ENCODE data around the gene NBPF6.
"Not testable (repeated sequence)": the region's sequence is repeated elsewhere in the genome, so short reads cannot be mapped to it uniquely, and the experiment has no call there.

The NBPF6 gene, protein sequence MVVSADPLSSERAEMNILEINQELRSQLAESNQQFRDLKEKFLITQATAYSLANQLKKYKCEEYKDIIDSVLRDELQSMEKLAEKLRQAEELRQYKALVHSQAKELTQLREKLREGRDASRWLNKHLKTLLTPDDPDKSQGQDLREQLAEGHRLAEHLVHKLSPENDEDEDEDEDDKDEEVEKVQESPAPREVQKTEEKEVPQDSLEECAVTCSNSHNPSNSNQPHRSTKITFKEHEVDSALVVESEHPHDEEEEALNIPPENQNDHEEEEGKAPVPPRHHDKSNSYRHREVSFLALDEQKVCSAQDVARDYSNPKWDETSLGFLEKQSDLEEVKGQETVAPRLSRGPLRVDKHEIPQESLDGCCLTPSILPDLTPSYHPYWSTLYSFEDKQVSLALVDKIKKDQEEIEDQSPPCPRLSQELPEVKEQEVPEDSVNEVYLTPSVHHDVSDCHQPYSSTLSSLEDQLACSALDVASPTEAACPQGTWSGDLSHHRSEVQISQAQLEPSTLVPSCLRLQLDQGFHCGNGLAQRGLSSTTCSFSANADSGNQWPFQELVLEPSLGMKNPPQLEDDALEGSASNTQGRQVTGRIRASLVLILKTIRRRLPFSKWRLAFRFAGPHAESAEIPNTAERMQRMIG

GRCh38 chr1:108450043-108450442 is at the start of gene NBPF6:
Gene NBPF6 (plus strand): TSS chr1:108450343. CDS start chr1:108450602, 259 bp downstream.
- DNase-seq (ENCODE audit: low read depth): not testable (repeated sequence)

DNA sequence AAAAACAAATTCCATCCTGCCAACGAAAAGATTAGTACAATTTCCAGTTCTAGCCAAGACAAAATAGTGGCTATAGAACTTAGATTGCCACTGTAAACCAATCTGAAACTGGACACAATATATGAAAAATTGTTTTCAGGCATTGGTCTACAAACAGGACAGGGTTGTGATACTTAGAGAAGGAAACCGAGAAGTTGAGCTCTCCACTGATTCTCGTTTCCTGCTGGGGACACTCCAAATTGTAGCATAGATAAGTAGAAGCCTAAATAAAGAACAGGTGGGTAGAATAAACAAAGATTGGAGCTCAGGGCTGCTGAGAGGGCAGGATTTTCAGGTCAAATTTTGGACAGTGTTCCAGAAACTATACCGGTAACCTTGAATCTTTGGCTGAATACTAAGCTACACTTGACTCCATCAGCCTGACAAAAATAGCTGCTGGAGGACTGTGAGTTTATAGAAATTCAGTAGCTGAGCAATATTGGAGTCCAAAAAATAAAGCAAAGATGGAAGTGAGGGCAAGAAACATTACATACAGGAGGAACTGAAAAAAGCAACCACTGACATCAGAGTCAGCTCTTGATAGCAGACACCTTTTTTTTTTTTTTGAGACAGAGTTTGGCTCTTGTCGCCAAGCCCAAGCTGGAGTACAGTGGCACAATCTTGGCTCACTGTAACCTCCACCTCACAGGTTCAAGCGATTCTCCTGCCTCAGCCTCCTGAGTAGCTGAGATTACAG is 38.9 kb upstream of the NBPF6 start:
- DNase-seq (ENCODE audit: low read depth): not testable (repeated sequence)

DNA sequence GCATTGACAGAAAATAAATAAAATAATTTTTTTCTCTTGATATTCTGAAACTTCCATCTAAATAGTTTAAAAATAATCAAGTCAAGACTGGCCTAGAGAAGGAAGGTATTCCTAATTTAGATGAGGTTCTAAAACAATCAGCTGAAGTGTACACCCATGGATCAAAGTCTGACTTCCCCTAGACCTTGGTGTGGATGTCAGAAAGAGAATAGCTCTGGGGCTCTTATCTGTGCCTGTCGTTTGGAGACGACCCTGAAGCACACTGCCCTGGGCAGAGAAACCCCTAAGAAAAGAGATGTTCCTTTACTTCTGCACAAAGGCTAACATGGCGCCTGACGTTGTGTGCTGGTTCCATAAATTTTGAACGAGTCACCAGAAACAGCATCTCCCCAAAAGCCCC is 30.0 kb upstream of the NBPF6 start:
- not testable (repeated sequence) for DNase-seq (ENCODE audit: low read depth)

DNA sequence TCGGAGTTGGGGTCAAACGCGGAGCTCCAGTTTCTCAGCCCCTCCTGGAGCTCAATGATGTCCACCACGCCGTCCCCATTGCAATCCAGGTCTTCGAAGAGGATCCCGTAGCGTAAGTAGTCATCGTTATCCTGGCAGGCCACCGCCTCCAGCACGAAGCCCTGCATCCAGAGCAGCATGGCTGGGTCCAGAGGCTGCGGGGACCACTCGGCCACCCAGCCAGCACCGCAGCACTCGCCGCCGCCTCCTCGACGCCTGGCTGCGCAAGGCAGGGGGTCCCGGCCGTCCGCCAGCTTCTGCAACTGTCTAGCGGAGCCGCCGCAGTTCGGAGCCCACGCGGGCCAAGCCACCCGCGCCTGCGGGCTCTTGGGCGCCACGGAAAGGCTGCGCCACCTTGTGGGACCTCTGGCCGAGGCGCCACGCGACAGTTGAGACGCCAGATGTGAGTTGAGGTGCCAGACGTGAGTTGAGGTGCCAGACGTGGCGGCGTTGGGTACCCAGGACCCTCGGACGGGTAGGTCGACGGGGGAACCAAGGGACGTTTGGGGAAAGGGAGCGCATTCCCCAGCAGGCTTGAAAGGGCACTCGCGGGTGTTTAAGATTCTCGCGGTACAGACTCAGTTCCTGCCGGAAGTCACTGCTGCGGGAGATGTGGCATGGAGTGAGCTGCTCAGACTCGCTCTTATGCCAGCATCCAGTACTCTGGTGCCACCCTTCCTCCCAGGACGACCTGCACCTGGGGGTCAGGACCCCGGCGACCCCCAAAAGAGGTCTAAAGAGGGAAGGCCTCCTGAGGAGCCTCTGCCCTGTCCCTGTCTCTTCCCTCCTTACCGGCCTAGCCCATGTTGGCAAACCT is 28.9 kb upstream of the NBPF6 start:
- DNase-seq (ENCODE audit: low read depth): not testable (repeated sequence)

- not testable (repeated sequence) for DNase-seq (ENCODE audit: low read depth)
These were observed 23.3 kb upstream of the NBPF6 start for GRCh38 chr1:108426877-108427276.

GRCh38 chr1:108432002-108432401 is 18.1 kb upstream of the NBPF6 start:
- not testable (repeated sequence) for DNase-seq (ENCODE audit: low read depth)

- DNase-seq (ENCODE audit: low read depth): not testable (repeated sequence)
These were observed 16.7 kb upstream of the NBPF6 start for GRCh38 chr1:108433404-108433803.

- DNase-seq (ENCODE audit: low read depth): not testable (repeated sequence)
These were observed 11.6 kb upstream of the NBPF6 start for GRCh38 chr1:108438536-108438935.

- not testable (repeated sequence) for DNase-seq (ENCODE audit: low read depth)
These were observed 4.4 kb downstream of the NBPF6 start for GRCh38 chr1:108454521-108454920.

DNA sequence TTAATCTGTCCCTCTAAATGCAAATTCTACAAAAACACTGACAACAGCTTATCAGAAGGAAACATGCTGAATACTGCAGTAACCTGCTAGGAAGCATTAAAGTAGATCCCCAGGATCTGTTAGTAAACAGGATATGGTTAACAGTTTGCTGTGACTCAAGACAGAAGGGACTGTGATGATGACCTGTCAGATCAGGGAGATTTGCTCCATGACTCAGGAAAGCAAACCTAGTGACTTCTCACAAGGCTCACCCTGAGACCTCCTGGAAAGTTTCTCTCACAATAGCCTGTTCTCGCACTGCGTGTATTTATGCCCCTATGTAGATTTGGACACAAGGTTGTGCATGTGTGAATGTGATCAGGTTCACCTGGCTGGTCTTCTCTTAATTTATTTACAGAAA is 8.5 kb downstream of the NBPF6 start:
- not testable (repeated sequence) for DNase-seq (ENCODE audit: low read depth)

DNA sequence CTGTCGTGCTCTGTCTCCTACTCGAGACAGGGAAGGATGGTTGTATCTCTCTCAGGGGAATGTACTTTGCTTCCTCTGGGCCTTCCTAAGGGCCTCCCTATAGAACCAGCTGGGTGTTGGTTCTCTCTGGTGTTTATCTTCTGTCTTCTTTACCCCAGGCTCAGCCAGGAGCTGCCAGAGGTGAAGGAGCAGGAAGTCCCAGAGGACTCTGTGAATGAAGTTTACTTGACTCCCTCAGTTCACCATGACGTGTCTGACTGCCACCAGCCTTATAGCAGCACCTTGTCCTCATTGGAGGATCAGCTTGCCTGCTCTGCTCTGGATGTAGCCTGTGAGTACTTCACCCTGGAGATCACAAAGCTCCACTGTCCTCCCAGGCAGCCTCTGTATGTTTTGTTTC is 11.6 kb downstream of the NBPF6 start:
- DNase-seq (ENCODE audit: low read depth): not testable (repeated sequence)

GRCh38 chr1:108463962-108464361 is 13.8 kb downstream of the NBPF6 start:
- not testable (repeated sequence) for DNase-seq (ENCODE audit: low read depth)

DNA sequence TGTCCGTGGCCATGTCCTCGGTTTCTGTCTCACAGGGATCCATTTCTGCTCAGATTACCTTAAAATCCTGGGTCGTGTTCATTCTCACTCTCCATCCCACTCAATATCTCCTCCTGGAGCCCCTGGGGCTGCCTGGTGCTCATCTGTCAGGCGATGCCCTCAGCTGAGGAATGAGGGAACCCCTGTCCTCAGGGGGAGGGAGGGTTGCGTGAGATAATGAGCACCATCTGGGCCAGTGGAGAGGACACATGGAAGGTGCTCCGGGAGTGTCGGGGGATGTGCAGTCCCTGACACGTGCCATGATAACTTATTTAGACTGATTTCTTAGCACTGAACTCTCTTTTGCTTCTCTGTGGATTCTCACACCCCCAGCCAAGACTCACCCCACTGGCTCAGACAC is 16.0 kb downstream of the NBPF6 start:
- DNase-seq (ENCODE audit: low read depth): not testable (repeated sequence)

- DNase-seq (ENCODE audit: low read depth): not testable (repeated sequence)
These were observed 17.0 kb downstream of the NBPF6 start for GRCh38 chr1:108467155-108467554.

GRCh38 chr1:108470750-108471149 is 20.6 kb downstream of the NBPF6 start:
- not testable (repeated sequence) for DNase-seq (ENCODE audit: low read depth)

DNA sequence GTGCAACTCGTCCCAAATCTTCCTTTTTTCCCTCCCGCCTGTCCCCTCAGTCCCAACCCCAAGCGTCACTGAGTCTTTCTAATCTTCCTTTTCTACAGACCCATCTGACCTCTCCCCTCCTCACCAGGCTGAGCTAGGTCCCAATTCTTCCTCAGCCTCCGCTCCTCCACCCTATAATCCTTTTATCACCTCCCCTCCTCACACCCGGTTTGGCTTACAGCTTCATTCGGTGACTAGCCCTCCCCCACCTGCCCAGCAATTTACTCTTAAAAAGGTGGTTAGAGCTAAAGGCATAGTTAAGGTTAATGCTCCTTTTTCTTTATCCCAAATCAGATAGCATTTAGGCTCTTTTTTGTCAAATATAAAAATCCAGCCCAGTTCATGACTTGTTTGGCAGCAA is 24.4 kb downstream of the NBPF6 start:
- DNase-seq (ENCODE audit: low read depth): not testable (repeated sequence)

GRCh38 chr1:108478429-108479015 is 28.4 kb downstream of the NBPF6 start:
- DNase-seq (ENCODE audit: low read depth): no peak

GRCh38 chr1:108482708-108483107 is 32.6 kb downstream of the NBPF6 start:
- DNase-seq (ENCODE audit: low read depth): no peak

DNA sequence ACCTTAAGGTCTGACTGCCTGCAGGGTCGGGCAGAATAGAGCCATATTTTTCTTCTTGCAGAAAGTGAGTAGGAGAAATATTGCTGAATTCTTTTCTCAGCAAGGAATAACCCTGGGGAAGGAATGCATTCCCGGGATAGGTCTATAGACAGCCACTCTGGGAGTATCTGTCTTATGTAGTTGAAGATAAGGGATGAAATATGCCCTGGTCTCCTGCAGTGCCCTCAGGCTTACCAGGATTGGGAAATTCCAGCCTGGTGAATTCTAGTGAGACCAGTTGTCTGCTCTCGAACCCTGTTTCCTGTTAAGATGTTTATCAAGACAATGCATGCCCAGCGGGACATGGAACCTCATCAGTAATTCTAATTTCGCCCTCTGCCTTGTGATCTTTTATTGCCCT is 35.8 kb downstream of the NBPF6 start:
- not testable (repeated sequence) for DNase-seq (ENCODE audit: low read depth)

GRCh38 chr1:108486707-108487106 is 36.6 kb downstream of the NBPF6 start:
- not testable (repeated sequence) for DNase-seq (ENCODE audit: low read depth)

GRCh38 chr1:108495008-108495407 is 44.9 kb downstream of the NBPF6 start:
- DNase-seq (ENCODE audit: low read depth): not testable (repeated sequence)
